Mammary epithelial cell (primary cell): ENCODE data around the gene WDR59.
"Not testable (repeated sequence)": the region's sequence is repeated elsewhere in the genome, so short reads cannot be mapped to it uniquely, and the experiment has no call there.

ENCODE experiments used
- EZH2 ChIP-seq: IDR thresholded peaks from 2 replicates; pipeline ENCODE4 v1.6.1; 2012; ENCODE audit warnings: low read length, inconsistent platforms, borderline replicate concordance
- TF ChIP-seq, protein P1 (sequence below), 2 donors: IDR thresholded peaks in 1 of 2; conservative IDR thresholded peaks in 1 of 2; 2 replicates each; pipeline ENCODE4 v1.5.1; 2011 to 2012; ENCODE audit warnings: inconsistent platforms in 2 of 2, low read length in 2 of 2, mild to moderate bottlenecking in 2 of 2, control low read depth in 1 of 2, low read depth in 1 of 2; ENCODE audit not compliant: insufficient read depth in 1 of 2; ENCODE audit errors: extremely low read depth in 1 of 2

- TF ChIP-seq, protein P1, sequence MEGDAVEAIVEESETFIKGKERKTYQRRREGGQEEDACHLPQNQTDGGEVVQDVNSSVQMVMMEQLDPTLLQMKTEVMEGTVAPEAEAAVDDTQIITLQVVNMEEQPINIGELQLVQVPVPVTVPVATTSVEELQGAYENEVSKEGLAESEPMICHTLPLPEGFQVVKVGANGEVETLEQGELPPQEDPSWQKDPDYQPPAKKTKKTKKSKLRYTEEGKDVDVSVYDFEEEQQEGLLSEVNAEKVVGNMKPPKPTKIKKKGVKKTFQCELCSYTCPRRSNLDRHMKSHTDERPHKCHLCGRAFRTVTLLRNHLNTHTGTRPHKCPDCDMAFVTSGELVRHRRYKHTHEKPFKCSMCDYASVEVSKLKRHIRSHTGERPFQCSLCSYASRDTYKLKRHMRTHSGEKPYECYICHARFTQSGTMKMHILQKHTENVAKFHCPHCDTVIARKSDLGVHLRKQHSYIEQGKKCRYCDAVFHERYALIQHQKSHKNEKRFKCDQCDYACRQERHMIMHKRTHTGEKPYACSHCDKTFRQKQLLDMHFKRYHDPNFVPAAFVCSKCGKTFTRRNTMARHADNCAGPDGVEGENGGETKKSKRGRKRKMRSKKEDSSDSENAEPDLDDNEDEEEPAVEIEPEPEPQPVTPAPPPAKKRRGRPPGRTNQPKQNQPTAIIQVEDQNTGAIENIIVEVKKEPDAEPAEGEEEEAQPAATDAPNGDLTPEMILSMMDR (conservative IDR thresholded peaks at IDR 0.05 in 1 of 2, IDR thresholded peaks at IDR 0.05 in 1 of 2; ENCODE audit: extremely low read depth in 1 of 2, insufficient read depth in 1 of 2, low read depth in 1 of 2, low read length in 2 of 2) = not testable (repeated sequence)
- not testable (repeated sequence) for TF ChIP-seq EZH2
Observed at GRCh38 chr16:74908759-74909158, 76.2 kb downstream of the WDR59 start.
